ENCODE data around the gene TCF4.

- no peak for TF ChIP-seq POLR2AphosphoS5 (IDR thresholded peaks at IDR 0.05; ENCODE audit: borderline replicate concordance, low read depth, low read length)
- TF ChIP-seq EZH2 (IDR thresholded peaks at IDR 0.05) = no peak
- TF ChIP-seq FOXP2 (optimal IDR thresholded peaks at IDR 0.05; ENCODE audit: control extremely low read depth, extremely low read length, insufficient read depth) = no peak
These were observed 121.2 kb downstream of the TCF4 start for GRCh38 chr18:55466789-55467188.
